ENCODE results near the gene OCLN.

GRCh38 chr5:69489246-69489645, 3.3 kb upstream of the OCLN start:
- TF ChIP-seq CTCF (conservative IDR thresholded peaks at IDR 0.05 in 1 of 2, IDR thresholded peaks at IDR 0.05 in 1 of 2; ENCODE audit: extremely low read depth in 1 of 2, insufficient read depth in 1 of 2, low read depth in 1 of 2, low read length in 2 of 2): no peak
- no peak for TF ChIP-seq EZH2 (IDR thresholded peaks at IDR 0.05; ENCODE audit: borderline replicate concordance, low read length)
